GM23338 (cell line): ENCODE results near the gene VPS8. TPM values are rescaled to one million over a fixed set of nuclear protein-coding genes. Genes with fewer than 3 reads are reported as not detected.

Experiments used
- ATAC-seq: fragments of 200-7000 bp; cut with Tn5 transposase; 3 replicates; pipeline ENCODE4 v1.9.1; 2020
- DNase-seq: peaks from one replicate; pipeline ENCODE4 v3.0.0-alpha.2; 2015; ENCODE audit warnings: low spot score
- H2AFZ ChIP-seq: fragments of 200-600 bp; sonication (generic); 2 replicates; pipeline ENCODE4 v1.8.0; 2016; ENCODE audit warnings: antibody characterized with exemption, mild to moderate bottlenecking, moderate library complexity
- H3F3A ChIP-seq: fragments of 200-600 bp; sonication (generic); replicated peaks from 2 replicates; pipeline ENCODE4 v1.8.0; 2017; ENCODE audit warnings: antibody characterized with exemption, mixed run types, low read depth
- H3K27ac ChIP-seq: fragments of 200-600 bp; sonication (generic); 2 replicates; pipeline ENCODE4 v1.6.1; 2016; ENCODE audit warnings: low read depth
- H3K27me3 ChIP-seq: fragments of 200-600 bp; sonication (generic); 2 replicates; pipeline ENCODE4 v1.8.0; 2016; ENCODE audit warnings: mild to moderate bottlenecking, mixed run types, moderate library complexity; ENCODE audit not compliant: insufficient read depth
- H3K36me3 ChIP-seq: fragments of 200-600 bp; sonication (generic); 2 replicates; pipeline ENCODE4 v1.8.0; 2016; ENCODE audit warnings: mild to moderate bottlenecking; ENCODE audit not compliant: insufficient read depth
- H3K4me1 ChIP-seq: fragments of 200-600 bp; sonication (generic); 2 replicates; pipeline ENCODE4 v1.8.0; 2016; ENCODE audit warnings: mild to moderate bottlenecking, moderate library complexity; ENCODE audit not compliant: insufficient read depth
- H3K4me2 ChIP-seq: fragments of 200-600 bp; sonication (generic); 2 replicates; pipeline ENCODE4 v1.7.1; 2017; ENCODE audit warnings: mixed run types
- H3K4me3 ChIP-seq: fragments of 200-600 bp; sonication (generic); 2 replicates; pipeline ENCODE4 v1.6.1; 2016; ENCODE audit warnings: mixed run types
- H3K79me2 ChIP-seq: fragments of 200-600 bp; sonication (generic); replicated peaks from 2 replicates; pipeline ENCODE4 v1.8.0; 2017; ENCODE audit warnings: mild to moderate bottlenecking; ENCODE audit not compliant: insufficient read depth
- H3K9me2 ChIP-seq: fragments of 200-600 bp; sonication (generic); 2 replicates; pipeline ENCODE4 v1.8.0; 2017; ENCODE audit not compliant: insufficient read depth
- H4K20me1 ChIP-seq: fragments of 200-600 bp; sonication (generic); replicated peaks from 2 replicates; pipeline ENCODE4 v1.8.0; 2017; ENCODE audit warnings: mild to moderate bottlenecking; ENCODE audit not compliant: insufficient read depth
- H3K27ac Mint-ChIP-seq: 2 replicates; pipeline ENCODE4 v1.8.0; 2020; ENCODE audit warnings: inconsistent platforms, mild to moderate bottlenecking, moderate library complexity, mixed read lengths
- H3K27me3 Mint-ChIP-seq: 3 replicates; pipeline ENCODE4 v1.8.0; 2022; ENCODE audit warnings: low read depth, mild to moderate bottlenecking, moderate library complexity, mixed read lengths, inconsistent platforms; ENCODE audit not compliant: insufficient read depth, poor library complexity
- H3K36me3 Mint-ChIP-seq: 3 replicates; pipeline ENCODE4 v1.8.0; 2021; ENCODE audit warnings: low read depth, mild to moderate bottlenecking, inconsistent platforms, moderate library complexity, mixed read lengths
- H3K4me1 Mint-ChIP-seq: 3 replicates; pipeline ENCODE4 v1.8.0; 2020; ENCODE audit warnings: mild to moderate bottlenecking, inconsistent platforms, mixed read lengths
- H3K4me3 Mint-ChIP-seq: 3 replicates; pipeline ENCODE4 v1.8.0; 2021; ENCODE audit warnings: moderate library complexity, mild to moderate bottlenecking, inconsistent platforms, mixed read lengths
- H3K9me3 Mint-ChIP-seq: 3 replicates; pipeline ENCODE4 v1.8.0; 2020; ENCODE audit warnings: moderate library complexity, mild to moderate bottlenecking, inconsistent platforms, mixed read lengths
- CREB1 ChIP-seq: fragments of 250-450 bp; sonication (Bioruptor Pico); IDR thresholded peaks from 2 replicates; pipeline ENCODE4 v1.5.0; 2020; ENCODE audit warnings: low read depth, mild to moderate bottlenecking, moderate library complexity
- ETS1 ChIP-seq: IDR thresholded peaks from 2 replicates; pipeline ENCODE4 v1.6.1; 2016; ENCODE audit warnings: antibody characterized with exemption
- EZH2 ChIP-seq: fragments of 200-600 bp; sonication (generic); IDR thresholded peaks from one replicate; pipeline ENCODE4 v1.8.0; 2017; ENCODE audit warnings: antibody characterized with exemption, mild to moderate bottlenecking, low read depth; ENCODE audit not compliant: unreplicated experiment
- EZH2phosphoT487 ChIP-seq: fragments of 200-600 bp; sonication (generic); IDR thresholded peaks from one replicate; pipeline ENCODE4 v1.8.1; 2018; ENCODE audit warnings: antibody characterized with exemption; ENCODE audit not compliant: unreplicated experiment
- JUNB ChIP-seq: IDR thresholded peaks from one replicate; pipeline ENCODE4 v1.6.1; 2016; ENCODE audit warnings: antibody characterized with exemption; ENCODE audit not compliant: unreplicated experiment
- NANOG ChIP-seq: IDR thresholded peaks from 2 replicates; pipeline ENCODE4 v1.6.1; 2016; ENCODE audit warnings: antibody characterized with exemption, borderline replicate concordance
- POLR2AphosphoS5 ChIP-seq: IDR thresholded peaks from 2 replicates; pipeline ENCODE4 v1.6.1; 2016; ENCODE audit warnings: antibody characterized with exemption, low read depth
- STAT1 ChIP-seq: IDR thresholded peaks from one replicate; pipeline ENCODE4 v1.6.1; 2016; ENCODE audit warnings: antibody characterized with exemption; ENCODE audit not compliant: unreplicated experiment
- ZNF114 ChIP-seq: fragments of 250-450 bp; sonication (Bioruptor Pico); IDR thresholded peaks from 2 replicates; pipeline ENCODE4 v1.5.0; 2020; ENCODE audit warnings: mild to moderate bottlenecking, moderate library complexity
- ZNF331 ChIP-seq: fragments of 250-450 bp; sonication (Bioruptor Pico); IDR thresholded peaks from 2 replicates; pipeline ENCODE4 v1.5.0; 2020; ENCODE audit warnings: low read depth, mild to moderate bottlenecking, moderate library complexity
- ZNF462 ChIP-seq: fragments of 250-450 bp; sonication (Bioruptor Pico); IDR thresholded peaks from 2 replicates; pipeline ENCODE4 v1.5.0; 2020; ENCODE audit warnings: mild to moderate bottlenecking, moderate library complexity
- polyA plus RNA-seq: library from polyadenylated mRNA; unstranded; fragments of >200 nt; fragmentation: Nextera tagmentation; extraction: Ambion mirVana; gene quantifications from 2 replicates; pipeline ENCODE4 v1.2.1, GENCODE V29; 2016
- total RNA-seq: library from RNA; depleted of rRNA; stranded (reverse); fragments of >200 nt; shearing (Covaris generic); gene quantifications from 2 replicates; pipeline ENCODE4 v1.2.3, GENCODE V29; 2014
- TF ChIP-seq, protein P1 (sequence below): IDR thresholded peaks from one replicate; pipeline ENCODE4 v1.6.1; 2018; ENCODE audit warnings: antibody characterized with exemption; ENCODE audit not compliant: unreplicated experiment
- TF ChIP-seq, protein P2 (sequence below), 2 experiments: fragments of 200-600 bp in 1 of 2; sonication (generic) in 1 of 2; conservative IDR thresholded peaks; 2 replicates each; pipeline versions ENCODE4 v1.5.1 to v1.6.1; 2016 to 2017; ENCODE audit warnings: antibody characterized with exemption in 2 of 2, low read depth in 2 of 2, mild to moderate bottlenecking in 2 of 2, moderate library complexity in 1 of 2

Gene VPS8
- total and polyA plus RNA-seq, 2 experiments from 2014 or later: 17.3 to 45.5 TPM

DNA sequence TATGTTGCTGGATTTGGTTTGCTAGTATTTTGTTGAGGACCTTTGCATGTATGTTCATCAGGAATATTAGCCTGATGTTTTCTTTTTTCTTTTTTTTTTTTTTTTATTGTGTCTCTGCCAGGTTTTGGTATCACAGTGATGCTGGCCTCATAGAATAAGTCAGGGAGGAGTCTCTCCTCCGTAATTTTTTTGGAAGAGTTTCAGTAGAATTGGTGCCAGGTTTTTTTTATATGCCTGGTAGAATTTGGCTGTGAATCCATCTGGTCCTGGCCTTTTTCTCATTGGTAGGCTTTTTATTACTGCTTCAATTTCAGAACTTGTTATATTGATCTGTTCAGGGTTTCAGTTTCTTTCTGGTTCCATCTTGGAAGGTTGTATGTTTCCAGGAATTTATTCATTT lies 165.8 kb downstream of the VPS8 start (continued):
- TF ChIP-seq EZH2 (no peak), EZH2phosphoT487 (no peak), POLR2AphosphoS5 (no peak), NANOG (no peak), ZNF114 (CRISPR knock-in tag) (no peak)
- TF ChIP-seq, protein P1, sequence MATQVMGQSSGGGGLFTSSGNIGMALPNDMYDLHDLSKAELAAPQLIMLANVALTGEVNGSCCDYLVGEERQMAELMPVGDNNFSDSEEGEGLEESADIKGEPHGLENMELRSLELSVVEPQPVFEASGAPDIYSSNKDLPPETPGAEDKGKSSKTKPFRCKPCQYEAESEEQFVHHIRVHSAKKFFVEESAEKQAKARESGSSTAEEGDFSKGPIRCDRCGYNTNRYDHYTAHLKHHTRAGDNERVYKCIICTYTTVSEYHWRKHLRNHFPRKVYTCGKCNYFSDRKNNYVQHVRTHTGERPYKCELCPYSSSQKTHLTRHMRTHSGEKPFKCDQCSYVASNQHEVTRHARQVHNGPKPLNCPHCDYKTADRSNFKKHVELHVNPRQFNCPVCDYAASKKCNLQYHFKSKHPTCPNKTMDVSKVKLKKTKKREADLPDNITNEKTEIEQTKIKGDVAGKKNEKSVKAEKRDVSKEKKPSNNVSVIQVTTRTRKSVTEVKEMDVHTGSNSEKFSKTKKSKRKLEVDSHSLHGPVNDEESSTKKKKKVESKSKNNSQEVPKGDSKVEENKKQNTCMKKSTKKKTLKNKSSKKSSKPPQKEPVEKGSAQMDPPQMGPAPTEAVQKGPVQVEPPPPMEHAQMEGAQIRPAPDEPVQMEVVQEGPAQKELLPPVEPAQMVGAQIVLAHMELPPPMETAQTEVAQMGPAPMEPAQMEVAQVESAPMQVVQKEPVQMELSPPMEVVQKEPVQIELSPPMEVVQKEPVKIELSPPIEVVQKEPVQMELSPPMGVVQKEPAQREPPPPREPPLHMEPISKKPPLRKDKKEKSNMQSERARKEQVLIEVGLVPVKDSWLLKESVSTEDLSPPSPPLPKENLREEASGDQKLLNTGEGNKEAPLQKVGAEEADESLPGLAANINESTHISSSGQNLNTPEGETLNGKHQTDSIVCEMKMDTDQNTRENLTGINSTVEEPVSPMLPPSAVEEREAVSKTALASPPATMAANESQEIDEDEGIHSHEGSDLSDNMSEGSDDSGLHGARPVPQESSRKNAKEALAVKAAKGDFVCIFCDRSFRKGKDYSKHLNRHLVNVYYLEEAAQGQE: no peak

- H3K27ac Mint-ChIP-seq: no peak overlapping the region
- TF ChIP-seq, protein P2, sequence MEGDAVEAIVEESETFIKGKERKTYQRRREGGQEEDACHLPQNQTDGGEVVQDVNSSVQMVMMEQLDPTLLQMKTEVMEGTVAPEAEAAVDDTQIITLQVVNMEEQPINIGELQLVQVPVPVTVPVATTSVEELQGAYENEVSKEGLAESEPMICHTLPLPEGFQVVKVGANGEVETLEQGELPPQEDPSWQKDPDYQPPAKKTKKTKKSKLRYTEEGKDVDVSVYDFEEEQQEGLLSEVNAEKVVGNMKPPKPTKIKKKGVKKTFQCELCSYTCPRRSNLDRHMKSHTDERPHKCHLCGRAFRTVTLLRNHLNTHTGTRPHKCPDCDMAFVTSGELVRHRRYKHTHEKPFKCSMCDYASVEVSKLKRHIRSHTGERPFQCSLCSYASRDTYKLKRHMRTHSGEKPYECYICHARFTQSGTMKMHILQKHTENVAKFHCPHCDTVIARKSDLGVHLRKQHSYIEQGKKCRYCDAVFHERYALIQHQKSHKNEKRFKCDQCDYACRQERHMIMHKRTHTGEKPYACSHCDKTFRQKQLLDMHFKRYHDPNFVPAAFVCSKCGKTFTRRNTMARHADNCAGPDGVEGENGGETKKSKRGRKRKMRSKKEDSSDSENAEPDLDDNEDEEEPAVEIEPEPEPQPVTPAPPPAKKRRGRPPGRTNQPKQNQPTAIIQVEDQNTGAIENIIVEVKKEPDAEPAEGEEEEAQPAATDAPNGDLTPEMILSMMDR (conservative IDR thresholded peaks at IDR 0.05; ENCODE audit: low read depth in 2 of 2): no peak
- no peak for TF ChIP-seq ZNF114 (CRISPR knock-in tag)
- TF ChIP-seq STAT1: no peak
- no peak for TF ChIP-seq ETS1
- TF ChIP-seq EZH2phosphoT487: no peak
- TF ChIP-seq ZNF462 (CRISPR knock-in tag): no peak
- no peak for TF ChIP-seq ZNF331 (CRISPR knock-in tag)
- TF ChIP-seq EZH2: no peak
- no peak for TF ChIP-seq CREB1 (CRISPR knock-in tag)
- no peak for TF ChIP-seq POLR2AphosphoS5
- no peak for TF ChIP-seq JUNB
- no peak for TF ChIP-seq NANOG
These were observed 169.1 kb downstream of the VPS8 start for GRCh38 chr3:184981071-184981470.

More at GRCh38 chr3:184981071-184981470, 169.1 kb downstream of the VPS8 start:
- no peak for DNase-seq
- ATAC-seq: no peak
- no peaks in the 10 kb centered on the region for H3K4me1 ChIP-seq
- no peak overlapping the region for H3K4me2 ChIP-seq
- H3K36me3 Mint-ChIP-seq: peaks cover 7% of the 10 kb centered on the region; the same call in 1 of the 3 replicates
- H3K36me3 ChIP-seq: no peaks in the 10 kb centered on the region
- no peaks in the 10 kb centered on the region; the same call in 2 of the 3 replicates for H3K4me1 Mint-ChIP-seq
- H3K9me2 ChIP-seq: no peaks in the 10 kb centered on the region
- H3K27ac ChIP-seq: no peak overlapping the region
- no peaks in the 10 kb centered on the region for H3K79me2 ChIP-seq
- H3K27me3 Mint-ChIP-seq: no peaks in the 10 kb centered on the region
- H2AFZ ChIP-seq: no peak overlapping the region
- H4K20me1 ChIP-seq: no peaks in the 10 kb centered on the region
- no peaks in the 10 kb centered on the region for H3K27me3 ChIP-seq
- H3K4me3 ChIP-seq: no peak overlapping the region
- H3F3A ChIP-seq: no peaks in the 10 kb centered on the region
- no peaks in the 10 kb centered on the region for H3K9me3 Mint-ChIP-seq
- no peak overlapping the region for H3K4me3 Mint-ChIP-seq
